GM23338 (cell line): ENCODE data around the gene AKNA. TPM values are rescaled to one million over a fixed set of nuclear protein-coding genes. Genes with fewer than 3 reads are reported as not detected.

Source experiments
- ATAC-seq: fragments of 200-7000 bp; cut with Tn5 transposase; 3 replicates; pipeline ENCODE4 v1.9.1; 2020
- DNase-seq: peaks from one replicate; pipeline ENCODE4 v3.0.0-alpha.2; 2015; ENCODE audit warnings: low spot score
- H2AFZ ChIP-seq: fragments of 200-600 bp; sonication (generic); 2 replicates; pipeline ENCODE4 v1.8.0; 2016; ENCODE audit warnings: antibody characterized with exemption, mild to moderate bottlenecking, moderate library complexity
- H3F3A ChIP-seq: fragments of 200-600 bp; sonication (generic); replicated peaks from 2 replicates; pipeline ENCODE4 v1.8.0; 2017; ENCODE audit warnings: antibody characterized with exemption, mixed run types, low read depth
- H3K27ac ChIP-seq: fragments of 200-600 bp; sonication (generic); 2 replicates; pipeline ENCODE4 v1.6.1; 2016; ENCODE audit warnings: low read depth
- H3K27me3 ChIP-seq: fragments of 200-600 bp; sonication (generic); 2 replicates; pipeline ENCODE4 v1.8.0; 2016; ENCODE audit warnings: mild to moderate bottlenecking, mixed run types, moderate library complexity; ENCODE audit not compliant: insufficient read depth
- H3K36me3 ChIP-seq: fragments of 200-600 bp; sonication (generic); 2 replicates; pipeline ENCODE4 v1.8.0; 2016; ENCODE audit warnings: mild to moderate bottlenecking; ENCODE audit not compliant: insufficient read depth
- H3K4me1 ChIP-seq: fragments of 200-600 bp; sonication (generic); 2 replicates; pipeline ENCODE4 v1.8.0; 2016; ENCODE audit warnings: mild to moderate bottlenecking, moderate library complexity; ENCODE audit not compliant: insufficient read depth
- H3K4me2 ChIP-seq: fragments of 200-600 bp; sonication (generic); 2 replicates; pipeline ENCODE4 v1.7.1; 2017; ENCODE audit warnings: mixed run types
- H3K4me3 ChIP-seq: fragments of 200-600 bp; sonication (generic); 2 replicates; pipeline ENCODE4 v1.6.1; 2016; ENCODE audit warnings: mixed run types
- H3K79me2 ChIP-seq: fragments of 200-600 bp; sonication (generic); replicated peaks from 2 replicates; pipeline ENCODE4 v1.8.0; 2017; ENCODE audit warnings: mild to moderate bottlenecking; ENCODE audit not compliant: insufficient read depth
- H3K9me2 ChIP-seq: fragments of 200-600 bp; sonication (generic); 2 replicates; pipeline ENCODE4 v1.8.0; 2017; ENCODE audit not compliant: insufficient read depth
- H4K20me1 ChIP-seq: fragments of 200-600 bp; sonication (generic); replicated peaks from 2 replicates; pipeline ENCODE4 v1.8.0; 2017; ENCODE audit warnings: mild to moderate bottlenecking; ENCODE audit not compliant: insufficient read depth
- H3K27ac Mint-ChIP-seq: 2 replicates; pipeline ENCODE4 v1.8.0; 2020; ENCODE audit warnings: inconsistent platforms, mild to moderate bottlenecking, moderate library complexity, mixed read lengths
- H3K27me3 Mint-ChIP-seq: 3 replicates; pipeline ENCODE4 v1.8.0; 2022; ENCODE audit warnings: low read depth, mild to moderate bottlenecking, moderate library complexity, mixed read lengths, inconsistent platforms; ENCODE audit not compliant: insufficient read depth, poor library complexity
- H3K36me3 Mint-ChIP-seq: 3 replicates; pipeline ENCODE4 v1.8.0; 2021; ENCODE audit warnings: low read depth, mild to moderate bottlenecking, inconsistent platforms, moderate library complexity, mixed read lengths
- H3K4me1 Mint-ChIP-seq: 3 replicates; pipeline ENCODE4 v1.8.0; 2020; ENCODE audit warnings: mild to moderate bottlenecking, inconsistent platforms, mixed read lengths
- H3K4me3 Mint-ChIP-seq: 3 replicates; pipeline ENCODE4 v1.8.0; 2021; ENCODE audit warnings: moderate library complexity, mild to moderate bottlenecking, inconsistent platforms, mixed read lengths
- H3K9me3 Mint-ChIP-seq: 3 replicates; pipeline ENCODE4 v1.8.0; 2020; ENCODE audit warnings: moderate library complexity, mild to moderate bottlenecking, inconsistent platforms, mixed read lengths
- CREB1 ChIP-seq: fragments of 250-450 bp; sonication (Bioruptor Pico); IDR thresholded peaks from 2 replicates; pipeline ENCODE4 v1.5.0; 2020; ENCODE audit warnings: low read depth, mild to moderate bottlenecking, moderate library complexity
- EZH2phosphoT487 ChIP-seq: fragments of 200-600 bp; sonication (generic); IDR thresholded peaks from one replicate; pipeline ENCODE4 v1.8.1; 2018; ENCODE audit warnings: antibody characterized with exemption; ENCODE audit not compliant: unreplicated experiment
- NANOG ChIP-seq: IDR thresholded peaks from 2 replicates; pipeline ENCODE4 v1.6.1; 2016; ENCODE audit warnings: antibody characterized with exemption, borderline replicate concordance
- POLR2AphosphoS5 ChIP-seq: IDR thresholded peaks from 2 replicates; pipeline ENCODE4 v1.6.1; 2016; ENCODE audit warnings: antibody characterized with exemption, low read depth
- STAT1 ChIP-seq: IDR thresholded peaks from one replicate; pipeline ENCODE4 v1.6.1; 2016; ENCODE audit warnings: antibody characterized with exemption; ENCODE audit not compliant: unreplicated experiment
- ZNF114 ChIP-seq: fragments of 250-450 bp; sonication (Bioruptor Pico); IDR thresholded peaks from 2 replicates; pipeline ENCODE4 v1.5.0; 2020; ENCODE audit warnings: mild to moderate bottlenecking, moderate library complexity
- ZNF331 ChIP-seq: fragments of 250-450 bp; sonication (Bioruptor Pico); IDR thresholded peaks from 2 replicates; pipeline ENCODE4 v1.5.0; 2020; ENCODE audit warnings: low read depth, mild to moderate bottlenecking, moderate library complexity
- polyA plus RNA-seq: library from polyadenylated mRNA; unstranded; fragments of >200 nt; fragmentation: Nextera tagmentation; extraction: Ambion mirVana; gene quantifications from 2 replicates; pipeline ENCODE4 v1.2.1, GENCODE V29; 2016
- total RNA-seq: library from RNA; depleted of rRNA; stranded (reverse); fragments of >200 nt; shearing (Covaris generic); gene quantifications from 2 replicates; pipeline ENCODE4 v1.2.3, GENCODE V29; 2014
- TF ChIP-seq, protein P1 (sequence below): IDR thresholded peaks from 2 replicates; pipeline ENCODE4 v1.6.1; 2016; ENCODE audit warnings: antibody characterized with exemption
- TF ChIP-seq, protein P2 (sequence below), 2 experiments: fragments of 200-600 bp in 1 of 2; sonication (generic) in 1 of 2; conservative IDR thresholded peaks; 2 replicates each; pipeline versions ENCODE4 v1.5.1 to v1.6.1; 2016 to 2017; ENCODE audit warnings: antibody characterized with exemption in 2 of 2, low read depth in 2 of 2, mild to moderate bottlenecking in 2 of 2, moderate library complexity in 1 of 2
- TF ChIP-seq, protein P3 (sequence below): fragments of 250-450 bp; sonication (Bioruptor Pico); IDR thresholded peaks from 2 replicates; pipeline ENCODE4 v1.5.0; 2020; ENCODE audit warnings: mild to moderate bottlenecking, moderate library complexity

The AKNA gene
- total and polyA plus RNA-seq, 2 experiments from 2014 or later = 9.0 to 28.1 TPM

DNA sequence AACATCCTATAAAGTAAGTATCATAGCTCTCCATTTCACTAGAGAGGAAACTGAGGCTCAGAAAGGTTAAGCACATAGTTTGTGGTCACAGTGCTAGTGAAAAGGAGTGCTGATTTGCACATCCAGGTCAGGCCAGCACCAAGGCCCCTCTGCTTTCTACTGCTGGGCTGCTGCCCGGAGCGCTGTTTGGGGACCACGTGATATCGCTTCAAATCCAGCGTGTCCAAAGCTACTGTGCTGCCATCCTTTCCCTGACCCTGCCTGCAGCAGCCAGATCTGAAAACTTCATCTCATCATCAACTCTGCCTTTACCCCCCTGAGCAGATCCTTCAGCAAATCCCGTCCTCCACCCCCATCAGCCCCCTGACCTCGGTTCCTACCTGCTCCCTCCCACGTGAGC lies 40.7 kb upstream of the AKNA start:
- Mint-ChIP-seq H3K9me3 (no peaks in the 10 kb centered on the region), H3K4me3 (no peak overlapping the region), H3K36me3 (no peaks in the 10 kb centered on the region; the same call in 2 of the 3 replicates), H3K27ac (no peak overlapping the region), H3K4me1 (peaks cover 19% of the 10 kb centered on the region), H3K27me3 (peaks cover 6% of the 10 kb centered on the region)
- Histone ChIP-seq H3K4me3 (no peak overlapping the region), H3K27ac (no peak overlapping the region), H3K4me2 (no peak overlapping the region), H3K36me3 (no peaks in the 10 kb centered on the region), H3K27me3 (no peaks in the 10 kb centered on the region), H2AFZ (no peak overlapping the region), H3K79me2 (no peaks in the 10 kb centered on the region), H4K20me1 (no peaks in the 10 kb centered on the region), H3F3A (no peaks in the 10 kb centered on the region), H3K9me2 (no peaks in the 10 kb centered on the region), H3K4me1 (no peaks in the 10 kb centered on the region)
- DNase-seq (no peak), ATAC-seq (no peak)
- TF ChIP-seq ZNF331 (CRISPR knock-in tag) (no peak), STAT1 (no peak), EZH2phosphoT487 (no peak), NANOG (no peak), CREB1 (no peak), POLR2AphosphoS5 (no peak), ZNF114 (CRISPR knock-in tag) (no peak)
- TF ChIP-seq, protein P1, sequence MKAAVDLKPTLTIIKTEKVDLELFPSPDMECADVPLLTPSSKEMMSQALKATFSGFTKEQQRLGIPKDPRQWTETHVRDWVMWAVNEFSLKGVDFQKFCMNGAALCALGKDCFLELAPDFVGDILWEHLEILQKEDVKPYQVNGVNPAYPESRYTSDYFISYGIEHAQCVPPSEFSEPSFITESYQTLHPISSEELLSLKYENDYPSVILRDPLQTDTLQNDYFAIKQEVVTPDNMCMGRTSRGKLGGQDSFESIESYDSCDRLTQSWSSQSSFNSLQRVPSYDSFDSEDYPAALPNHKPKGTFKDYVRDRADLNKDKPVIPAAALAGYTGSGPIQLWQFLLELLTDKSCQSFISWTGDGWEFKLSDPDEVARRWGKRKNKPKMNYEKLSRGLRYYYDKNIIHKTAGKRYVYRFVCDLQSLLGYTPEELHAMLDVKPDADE = no peak
- TF ChIP-seq, protein P2, sequence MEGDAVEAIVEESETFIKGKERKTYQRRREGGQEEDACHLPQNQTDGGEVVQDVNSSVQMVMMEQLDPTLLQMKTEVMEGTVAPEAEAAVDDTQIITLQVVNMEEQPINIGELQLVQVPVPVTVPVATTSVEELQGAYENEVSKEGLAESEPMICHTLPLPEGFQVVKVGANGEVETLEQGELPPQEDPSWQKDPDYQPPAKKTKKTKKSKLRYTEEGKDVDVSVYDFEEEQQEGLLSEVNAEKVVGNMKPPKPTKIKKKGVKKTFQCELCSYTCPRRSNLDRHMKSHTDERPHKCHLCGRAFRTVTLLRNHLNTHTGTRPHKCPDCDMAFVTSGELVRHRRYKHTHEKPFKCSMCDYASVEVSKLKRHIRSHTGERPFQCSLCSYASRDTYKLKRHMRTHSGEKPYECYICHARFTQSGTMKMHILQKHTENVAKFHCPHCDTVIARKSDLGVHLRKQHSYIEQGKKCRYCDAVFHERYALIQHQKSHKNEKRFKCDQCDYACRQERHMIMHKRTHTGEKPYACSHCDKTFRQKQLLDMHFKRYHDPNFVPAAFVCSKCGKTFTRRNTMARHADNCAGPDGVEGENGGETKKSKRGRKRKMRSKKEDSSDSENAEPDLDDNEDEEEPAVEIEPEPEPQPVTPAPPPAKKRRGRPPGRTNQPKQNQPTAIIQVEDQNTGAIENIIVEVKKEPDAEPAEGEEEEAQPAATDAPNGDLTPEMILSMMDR (conservative IDR thresholded peaks at IDR 0.05; ENCODE audit: low read depth in 2 of 2) = no peak

DNA sequence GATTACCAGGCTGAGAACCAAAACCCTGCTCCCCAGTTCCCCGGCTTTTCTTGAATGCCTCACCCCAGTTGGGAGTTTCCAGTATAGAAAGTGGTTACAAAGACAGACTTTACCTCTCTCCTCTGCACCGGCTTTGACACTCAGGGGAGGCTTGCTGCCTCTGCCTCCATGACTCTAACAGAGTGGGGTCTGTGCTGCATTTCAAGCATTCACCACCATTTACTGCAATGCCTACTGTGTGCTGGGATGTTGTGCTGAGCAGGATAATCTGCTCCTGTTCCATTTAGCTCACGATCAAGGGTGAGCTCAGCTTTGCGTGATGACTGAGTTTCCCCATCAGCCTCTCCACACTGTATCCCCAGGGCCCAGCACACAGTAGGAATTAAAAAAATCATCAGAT lies 39.9 kb upstream of the AKNA start:
- peaks cover 20% of the 10 kb centered on the region for H3K4me1 Mint-ChIP-seq
- Histone ChIP-seq H3K27me3 (no peaks in the 10 kb centered on the region), H3K4me1 (no peaks in the 10 kb centered on the region), H3K36me3 (no peaks in the 10 kb centered on the region), H3F3A (no peaks in the 10 kb centered on the region), H2AFZ (no peak overlapping the region), H3K4me3 (no peak overlapping the region), H3K79me2 (no peaks in the 10 kb centered on the region), H3K9me2 (no peaks in the 10 kb centered on the region), H3K27ac (no peak overlapping the region), H4K20me1 (no peaks in the 10 kb centered on the region), H3K4me2 (no peak overlapping the region)
- no peaks in the 10 kb centered on the region; the same call in 2 of the 3 replicates for H3K36me3 Mint-ChIP-seq
- H3K4me3 Mint-ChIP-seq = no peak overlapping the region
- H3K27me3 Mint-ChIP-seq = peaks cover 4% of the 10 kb centered on the region
- DNase-seq (no peak), ATAC-seq (no peak)
- no peak overlapping the region for H3K27ac Mint-ChIP-seq
- TF ChIP-seq NANOG (no peak), EZH2phosphoT487 (no peak), ZNF331 (CRISPR knock-in tag) (no peak)
- TF ChIP-seq, protein P3, sequence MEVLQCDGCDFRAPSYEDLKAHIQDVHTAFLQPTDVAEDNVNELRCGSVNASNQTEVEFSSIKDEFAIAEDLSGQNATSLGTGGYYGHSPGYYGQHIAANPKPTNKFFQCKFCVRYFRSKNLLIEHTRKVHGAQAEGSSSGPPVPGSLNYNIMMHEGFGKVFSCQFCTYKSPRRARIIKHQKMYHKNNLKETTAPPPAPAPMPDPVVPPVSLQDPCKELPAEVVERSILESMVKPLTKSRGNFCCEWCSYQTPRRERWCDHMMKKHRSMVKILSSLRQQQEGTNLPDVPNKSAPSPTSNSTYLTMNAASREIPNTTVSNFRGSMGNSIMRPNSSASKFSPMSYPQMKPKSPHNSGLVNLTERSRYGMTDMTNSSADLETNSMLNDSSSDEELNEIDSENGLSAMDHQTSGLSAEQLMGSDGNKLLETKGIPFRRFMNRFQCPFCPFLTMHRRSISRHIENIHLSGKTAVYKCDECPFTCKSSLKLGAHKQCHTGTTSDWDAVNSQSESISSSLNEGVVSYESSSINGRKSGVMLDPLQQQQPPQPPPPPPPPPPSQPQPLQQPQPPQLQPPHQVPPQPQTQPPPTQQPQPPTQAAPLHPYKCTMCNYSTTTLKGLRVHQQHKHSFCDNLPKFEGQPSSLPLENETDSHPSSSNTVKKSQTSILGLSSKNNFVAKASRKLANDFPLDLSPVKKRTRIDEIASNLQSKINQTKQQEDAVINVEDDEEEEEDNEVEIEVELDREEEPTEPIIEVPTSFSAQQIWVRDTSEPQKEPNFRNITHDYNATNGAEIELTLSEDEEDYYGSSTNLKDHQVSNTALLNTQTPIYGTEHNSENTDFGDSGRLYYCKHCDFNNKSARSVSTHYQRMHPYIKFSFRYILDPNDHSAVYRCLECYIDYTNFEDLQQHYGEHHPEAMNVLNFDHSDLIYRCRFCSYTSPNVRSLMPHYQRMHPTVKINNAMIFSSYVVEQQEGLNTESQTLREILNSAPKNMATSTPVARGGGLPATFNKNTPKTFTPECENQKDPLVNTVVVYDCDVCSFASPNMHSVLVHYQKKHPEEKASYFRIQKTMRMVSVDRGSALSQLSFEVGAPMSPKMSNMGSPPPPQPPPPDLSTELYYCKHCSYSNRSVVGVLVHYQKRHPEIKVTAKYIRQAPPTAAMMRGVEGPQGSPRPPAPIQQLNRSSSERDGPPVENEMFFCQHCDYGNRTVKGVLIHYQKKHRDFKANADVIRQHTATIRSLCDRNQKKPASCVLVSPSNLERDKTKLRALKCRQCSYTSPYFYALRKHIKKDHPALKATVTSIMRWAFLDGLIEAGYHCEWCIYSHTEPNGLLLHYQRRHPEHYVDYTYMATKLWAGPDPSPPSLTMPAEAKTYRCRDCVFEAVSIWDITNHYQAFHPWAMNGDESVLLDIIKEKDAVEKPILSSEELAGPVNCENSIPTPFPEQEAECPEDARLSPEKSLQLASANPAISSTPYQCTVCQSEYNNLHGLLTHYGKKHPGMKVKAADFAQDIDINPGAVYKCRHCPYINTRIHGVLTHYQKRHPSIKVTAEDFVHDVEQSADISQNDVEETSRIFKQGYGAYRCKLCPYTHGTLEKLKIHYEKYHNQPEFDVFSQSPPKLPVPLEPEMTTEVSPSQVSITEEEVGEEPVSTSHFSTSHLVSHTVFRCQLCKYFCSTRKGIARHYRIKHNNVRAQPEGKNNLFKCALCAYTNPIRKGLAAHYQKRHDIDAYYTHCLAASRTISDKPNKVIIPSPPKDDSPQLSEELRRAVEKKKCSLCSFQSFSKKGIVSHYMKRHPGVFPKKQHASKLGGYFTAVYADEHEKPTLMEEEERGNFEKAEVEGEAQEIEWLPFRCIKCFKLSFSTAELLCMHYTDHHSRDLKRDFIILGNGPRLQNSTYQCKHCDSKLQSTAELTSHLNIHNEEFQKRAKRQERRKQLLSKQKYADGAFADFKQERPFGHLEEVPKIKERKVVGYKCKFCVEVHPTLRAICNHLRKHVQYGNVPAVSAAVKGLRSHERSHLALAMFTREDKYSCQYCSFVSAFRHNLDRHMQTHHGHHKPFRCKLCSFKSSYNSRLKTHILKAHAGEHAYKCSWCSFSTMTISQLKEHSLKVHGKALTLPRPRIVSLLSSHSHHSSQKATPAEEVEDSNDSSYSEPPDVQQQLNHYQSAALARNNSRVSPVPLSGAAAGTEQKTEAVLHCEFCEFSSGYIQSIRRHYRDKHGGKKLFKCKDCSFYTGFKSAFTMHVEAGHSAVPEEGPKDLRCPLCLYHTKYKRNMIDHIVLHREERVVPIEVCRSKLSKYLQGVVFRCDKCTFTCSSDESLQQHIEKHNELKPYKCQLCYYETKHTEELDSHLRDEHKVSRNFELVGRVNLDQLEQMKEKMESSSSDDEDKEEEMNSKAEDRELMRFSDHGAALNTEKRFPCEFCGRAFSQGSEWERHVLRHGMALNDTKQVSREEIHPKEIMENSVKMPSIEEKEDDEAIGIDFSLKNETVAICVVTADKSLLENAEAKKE (CRISPR knock-in tag) = no peak
- no peaks in the 10 kb centered on the region for H3K9me3 Mint-ChIP-seq
